NOMO-1 (cell line): Measurements from ENCODE around the gene SH3PXD2B.

Experiments
- DNase-seq, 2 experiments: peaks; one replicate each; lab custom pipeline; 2025; ENCODE audit not compliant: unreplicated experiment in 2 of 2; lab: John Stamatoyannopoulos, UW

The SH3PXD2B gene

DNA sequence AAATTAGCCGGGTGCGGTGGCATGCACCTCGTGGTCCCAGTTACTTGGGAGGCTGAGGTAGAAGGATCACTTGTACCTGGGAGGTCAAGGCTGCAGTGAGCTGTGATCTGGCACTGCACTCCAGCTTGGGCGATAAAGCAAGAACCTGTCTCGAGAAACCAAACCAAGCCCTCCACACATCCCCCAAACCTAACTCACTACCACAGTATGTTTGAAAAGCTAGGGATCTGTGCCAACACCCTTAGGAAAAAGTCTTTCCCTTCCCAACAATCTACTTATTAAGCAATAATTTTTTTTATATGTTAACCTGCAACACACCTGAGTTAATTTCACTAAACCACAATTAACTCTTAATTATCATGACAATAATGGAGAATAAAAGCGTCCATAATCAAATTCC, 173.0 kb downstream of the SH3PXD2B start:
- no peak for DNase-seq

DNA sequence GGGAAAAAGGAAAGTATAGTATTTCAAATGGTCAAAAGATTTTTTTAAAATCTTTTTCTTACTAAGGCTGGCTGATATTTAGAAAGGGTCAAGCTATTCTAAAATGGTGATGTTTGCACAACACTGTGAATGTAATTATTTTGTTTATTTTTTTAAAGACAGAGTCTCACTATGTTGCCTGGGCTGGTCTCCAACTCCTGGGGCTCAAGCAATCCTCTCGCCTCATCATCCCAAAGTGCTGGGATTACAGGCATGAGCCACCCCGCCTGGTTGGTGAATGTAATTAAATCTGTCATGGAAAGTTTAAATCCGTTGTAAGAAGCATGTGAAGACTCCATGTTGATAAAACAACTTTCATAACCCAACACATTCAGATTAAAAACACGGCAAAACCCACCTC, 173.4 kb downstream of the SH3PXD2B start:
- DNase-seq, result no peak

DNA sequence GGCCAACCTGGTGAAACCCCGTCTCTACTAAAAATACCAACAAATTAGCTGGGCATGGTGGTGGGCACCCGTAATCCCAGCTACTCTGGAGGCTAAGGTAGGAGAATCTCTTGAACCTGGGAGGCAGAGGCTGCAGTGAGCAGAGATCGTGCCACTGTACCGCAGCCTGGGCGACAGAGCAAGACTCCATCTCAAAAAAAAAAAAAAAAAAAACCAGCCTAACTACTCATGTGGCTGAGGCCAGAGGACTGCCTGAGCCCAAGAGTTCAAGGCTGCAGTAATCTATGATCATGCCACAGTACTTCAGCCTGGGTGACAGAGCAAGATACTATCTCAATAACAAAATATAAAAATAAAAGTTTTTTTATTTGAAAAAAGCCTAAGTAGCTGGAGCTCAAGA, 174.0 kb downstream of the SH3PXD2B start:
- no peak for DNase-seq

DNA sequence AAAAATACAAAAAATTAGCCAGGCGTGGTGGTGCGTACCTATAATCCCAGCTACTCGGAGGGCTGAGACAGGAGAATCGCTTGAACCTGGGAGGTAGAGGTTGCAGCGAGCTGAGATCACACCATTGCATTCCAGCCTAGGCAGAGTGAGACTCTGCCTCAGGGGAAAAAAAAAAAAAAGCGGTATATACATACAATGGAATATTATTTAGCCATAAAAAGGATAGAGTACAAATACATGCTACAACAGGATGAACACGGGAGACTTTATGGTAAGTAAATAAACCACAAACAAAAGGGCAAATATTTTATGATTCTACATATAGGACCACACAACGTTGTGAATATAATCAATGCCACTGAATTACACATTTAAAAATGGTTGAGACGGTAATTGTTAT, 176.0 kb downstream of the SH3PXD2B start:
- no peak for DNase-seq

DNA sequence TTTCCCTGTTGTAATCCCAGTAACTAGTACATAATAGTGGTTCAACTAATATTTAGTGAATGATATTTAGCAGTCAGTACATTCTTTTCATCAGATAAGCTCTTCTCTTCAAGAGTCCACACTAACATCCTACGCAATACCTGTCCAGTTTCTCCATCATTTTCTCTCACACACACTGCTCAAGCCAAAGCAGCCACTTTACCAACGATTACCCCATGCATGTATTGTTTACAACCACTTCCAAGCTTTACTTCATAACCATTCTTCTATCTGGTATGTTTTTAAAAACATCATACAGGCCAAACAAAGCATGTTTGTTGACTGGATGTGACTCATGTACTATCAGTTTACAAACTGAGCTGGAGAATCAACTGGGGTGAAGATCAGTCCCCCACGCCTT, 178.1 kb downstream of the SH3PXD2B start:
- DNase-seq, result no peak
